ENCODE results near the gene CWC22.

The CWC22 gene

DNA sequence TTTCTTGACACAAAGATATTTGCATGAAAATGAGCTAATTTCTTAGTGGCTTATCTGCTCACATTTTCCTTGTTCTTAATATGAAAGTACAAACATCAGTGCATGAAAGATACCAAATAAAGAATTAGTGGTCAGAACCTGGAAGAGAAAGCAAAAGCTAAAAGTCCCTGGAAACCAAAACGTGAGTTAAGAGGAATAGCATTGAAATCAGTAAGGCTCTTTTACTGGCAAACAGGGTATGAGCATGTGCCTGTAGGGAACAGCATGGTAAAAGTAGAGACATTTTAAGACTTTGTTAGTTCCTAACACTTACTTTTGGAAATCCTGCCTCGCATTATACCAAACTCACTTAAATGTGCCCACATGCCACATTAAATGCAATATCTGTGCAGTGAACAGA lies 31.9 kb upstream of the CWC22 start:
- no peak for DNase-seq (ENCODE audit: low read depth, low spot score)
- no peaks in the 10 kb centered on the region for H3K9me3 ChIP-seq (ENCODE audit: low read depth, low read length)
- H3K27ac ChIP-seq, result no peak overlapping the region
- no peaks in the 10 kb centered on the region for H3K36me3 ChIP-seq (ENCODE audit: insufficient read depth, low read length)
- H3K4me3 ChIP-seq, result no peak overlapping the region
- H3K9ac ChIP-seq (ENCODE audit: insufficient read length), result no peak overlapping the region
- TF ChIP-seq FOXP2 (optimal IDR thresholded peaks at IDR 0.05; ENCODE audit: control extremely low read depth, extremely low read length, insufficient read depth) (no peak), EZH2 (IDR thresholded peaks at IDR 0.05) (no peak), POLR2AphosphoS5 (IDR thresholded peaks at IDR 0.05; ENCODE audit: borderline replicate concordance, low read depth, low read length) (no peak)

DNA sequence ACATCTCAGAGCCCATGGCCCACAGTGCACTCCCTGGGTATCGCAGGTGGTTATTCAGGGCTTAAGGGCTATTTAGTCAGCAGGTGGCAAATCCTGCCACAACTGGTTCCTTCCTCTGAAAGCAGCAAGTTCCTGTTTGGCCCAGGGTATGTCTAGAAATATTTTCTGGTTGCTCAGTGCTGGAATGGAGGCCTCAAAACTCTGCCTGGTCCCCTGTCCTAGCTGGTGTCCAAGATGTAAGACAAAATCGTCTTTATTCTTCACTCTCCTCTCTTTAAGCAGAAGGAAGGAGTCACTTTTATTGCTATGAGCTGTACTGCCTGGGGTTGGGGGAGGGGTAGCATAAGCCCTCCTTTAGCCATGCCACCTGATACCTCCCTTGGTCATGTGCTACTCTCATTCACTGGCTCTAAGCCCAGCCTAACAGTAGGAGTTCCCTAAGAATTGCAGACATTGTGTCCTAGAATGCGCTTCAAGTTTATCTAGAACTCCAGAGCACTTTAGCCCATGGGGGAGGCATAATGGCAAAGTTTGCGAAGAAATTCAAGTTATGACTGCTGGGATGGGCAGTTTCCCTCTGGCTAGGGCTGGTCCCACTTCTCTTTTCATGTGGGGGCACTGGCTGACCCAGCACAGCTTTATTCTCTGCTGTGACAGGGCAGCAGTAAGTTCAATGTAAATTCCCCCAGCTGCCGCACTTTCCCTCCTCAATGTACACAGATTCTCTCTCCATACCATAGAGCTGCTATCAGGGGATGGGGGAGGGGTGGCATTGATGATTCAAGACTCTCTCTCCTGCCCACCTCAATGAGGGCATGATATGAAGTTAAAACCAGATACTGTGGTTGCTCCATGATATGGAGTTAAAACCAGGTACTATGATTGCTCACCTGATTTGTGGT lies 27.1 kb upstream of the CWC22 start:
- TF ChIP-seq EZH2 (IDR thresholded peaks at IDR 0.05), result no peak
- Histone ChIP-seq H3K36me3 (ENCODE audit: insufficient read depth, low read length) (no peaks in the 10 kb centered on the region), H3K9me3 (ENCODE audit: low read depth, low read length) (no peaks in the 10 kb centered on the region; the same call in 1 of the 2 replicates), H3K27ac (no peak overlapping the region), H3K9ac (ENCODE audit: insufficient read length) (no peak overlapping the region), H3K4me3 (no peak overlapping the region)
- no peak for DNase-seq (ENCODE audit: low read depth, low spot score)

- H3K9ac ChIP-seq (ENCODE audit: insufficient read length), result no peak overlapping the region
- H3K27ac ChIP-seq, result no peak overlapping the region
- TF ChIP-seq FOXP2 (optimal IDR thresholded peaks at IDR 0.05; ENCODE audit: control extremely low read depth, extremely low read length, insufficient read depth), result no peak
- TF ChIP-seq EZH2 (IDR thresholded peaks at IDR 0.05), result no peak
- no peak for TF ChIP-seq POLR2AphosphoS5 (IDR thresholded peaks at IDR 0.05; ENCODE audit: borderline replicate concordance, low read depth, low read length)
- DNase-seq (ENCODE audit: low read depth, low spot score), result no peak
- H3K36me3 ChIP-seq (ENCODE audit: insufficient read depth, low read length), result no peaks in the 10 kb centered on the region
- no peak overlapping the region for H3K4me3 ChIP-seq
- H3K9me3 ChIP-seq (ENCODE audit: low read depth, low read length), result no peaks in the 10 kb centered on the region; the same call in 1 of the 2 replicates
These were observed 22.5 kb upstream of the CWC22 start for GRCh38 chr2:180029575-180029974.

- TF ChIP-seq POLR2AphosphoS5 (IDR thresholded peaks at IDR 0.05; ENCODE audit: borderline replicate concordance, low read depth, low read length) (no peak), FOXP2 (optimal IDR thresholded peaks at IDR 0.05; ENCODE audit: control extremely low read depth, extremely low read length, insufficient read depth) (no peak), EZH2 (IDR thresholded peaks at IDR 0.05) (no peak)
- Histone ChIP-seq H3K9ac (ENCODE audit: insufficient read length) (no peak overlapping the region), H3K9me3 (ENCODE audit: low read depth, low read length) (no peaks in the 10 kb centered on the region), H3K36me3 (ENCODE audit: insufficient read depth, low read length) (no peaks in the 10 kb centered on the region), H3K27ac (no peak overlapping the region), H3K4me3 (no peak overlapping the region)
- DNase-seq (ENCODE audit: low read depth, low spot score), result no peak
These were observed 14.8 kb upstream of the CWC22 start for GRCh38 chr2:180021850-180022249.

DNA sequence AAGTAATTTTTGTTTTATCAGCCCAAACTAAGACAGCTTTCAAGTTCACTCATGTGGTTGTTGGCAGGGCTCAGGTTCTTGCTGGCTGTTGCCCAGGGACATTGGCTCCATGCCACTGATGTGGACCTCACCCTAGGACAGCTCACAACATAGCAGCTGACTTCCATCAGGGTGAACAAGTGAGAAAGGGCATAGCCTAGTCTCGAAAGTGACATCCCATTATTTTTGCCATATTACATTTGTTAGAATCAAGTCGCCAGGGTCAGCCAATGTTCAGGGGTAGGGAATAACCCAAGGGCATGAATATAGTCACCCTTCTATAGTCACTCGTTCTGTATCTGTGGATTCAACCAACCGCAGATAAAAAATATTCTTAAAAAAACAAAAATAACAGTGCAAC lies 10.7 kb upstream of the CWC22 start:
- TF ChIP-seq FOXP2 (optimal IDR thresholded peaks at IDR 0.05; ENCODE audit: control extremely low read depth, extremely low read length, insufficient read depth) (no peak), POLR2AphosphoS5 (IDR thresholded peaks at IDR 0.05; ENCODE audit: borderline replicate concordance, low read depth, low read length) (no peak), EZH2 (IDR thresholded peaks at IDR 0.05) (no peak)
- H3K4me3 ChIP-seq, result no peak overlapping the region
- no peak for DNase-seq (ENCODE audit: low read depth, low spot score)
- H3K27ac ChIP-seq, result no peak overlapping the region
- no peaks in the 10 kb centered on the region for H3K9me3 ChIP-seq (ENCODE audit: low read depth, low read length)
- H3K9ac ChIP-seq (ENCODE audit: insufficient read length), result no peak overlapping the region
- no peaks in the 10 kb centered on the region for H3K36me3 ChIP-seq (ENCODE audit: insufficient read depth, low read length)

DNA sequence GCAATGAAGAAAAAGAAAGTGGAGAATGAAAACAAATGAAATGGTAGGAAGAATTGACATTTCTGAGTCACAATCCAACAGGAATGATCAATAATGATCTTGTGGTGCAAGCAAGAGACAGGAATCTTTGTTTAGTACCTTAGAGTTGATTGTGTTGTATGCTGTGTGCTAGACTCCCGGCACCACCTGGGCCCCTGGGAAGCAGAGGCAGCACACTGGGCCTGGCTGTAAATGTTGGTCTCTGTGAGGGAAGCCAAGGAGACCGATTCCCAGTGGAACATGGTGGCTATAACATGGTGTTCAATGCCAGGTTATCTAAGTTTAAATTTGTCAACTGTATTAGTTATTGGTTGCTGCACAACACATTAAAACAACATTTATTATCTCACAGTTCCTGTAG lies 9.8 kb upstream of the CWC22 start:
- no peaks in the 10 kb centered on the region for H3K9me3 ChIP-seq (ENCODE audit: low read depth, low read length)
- H3K9ac ChIP-seq (ENCODE audit: insufficient read length), result peak overlapping the region; percentile 77
- no peaks in the 10 kb centered on the region for H3K36me3 ChIP-seq (ENCODE audit: insufficient read depth, low read length)
- TF ChIP-seq FOXP2 (optimal IDR thresholded peaks at IDR 0.05; ENCODE audit: control extremely low read depth, extremely low read length, insufficient read depth) (no peak), EZH2 (IDR thresholded peaks at IDR 0.05) (no peak), POLR2AphosphoS5 (IDR thresholded peaks at IDR 0.05; ENCODE audit: borderline replicate concordance, low read depth, low read length) (no peak)
- H3K27ac ChIP-seq, result peak overlapping the region; percentile 99
- DNase-seq (ENCODE audit: low read depth, low spot score), result no peak
- H3K4me3 ChIP-seq, result peak overlapping the region; percentile 67

DNA sequence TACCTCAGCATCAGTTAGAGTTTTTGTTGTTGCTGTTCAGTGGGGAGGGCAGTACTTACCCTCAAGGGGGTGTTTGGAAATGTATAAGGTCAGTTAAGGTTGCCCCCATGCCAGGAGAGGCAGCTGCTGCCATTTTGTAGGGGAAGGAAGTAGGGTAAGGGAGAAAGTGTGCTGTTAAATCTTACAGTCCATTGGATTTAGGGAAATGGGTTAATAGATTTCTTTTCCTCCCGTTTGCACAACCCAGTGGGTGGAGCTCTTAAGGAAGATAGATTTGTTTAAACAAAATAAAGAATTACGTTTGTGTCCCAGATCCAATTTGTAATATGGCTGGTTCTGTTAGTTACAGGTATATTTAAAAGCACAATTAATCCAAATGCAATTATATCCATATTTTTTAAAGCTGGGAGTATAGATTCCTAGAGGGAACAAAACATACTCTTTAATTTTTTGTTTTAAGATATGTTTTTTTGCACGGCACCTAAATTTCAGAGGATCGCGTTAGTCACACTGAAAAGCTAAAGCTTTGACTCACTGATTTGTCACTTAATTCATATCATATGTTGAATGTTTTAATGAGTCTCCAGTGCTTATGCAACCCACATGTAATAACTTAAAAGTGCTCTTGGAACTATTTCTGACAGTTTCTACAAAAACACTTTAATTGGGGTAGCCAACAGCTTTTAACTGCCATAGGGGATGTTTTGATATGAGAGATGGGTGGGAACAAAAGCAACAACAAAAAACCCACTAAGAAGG lies 9.0 kb upstream of the CWC22 start:
- Histone ChIP-seq H3K27ac (peak overlapping the region; percentile 99), H3K9ac (ENCODE audit: insufficient read length) (peak overlapping the region; percentile 77), H3K9me3 (ENCODE audit: low read depth, low read length) (no peaks in the 10 kb centered on the region), H3K4me3 (peak overlapping the region; percentile 67), H3K36me3 (ENCODE audit: insufficient read depth, low read length) (no peaks in the 10 kb centered on the region)
- TF ChIP-seq POLR2AphosphoS5 (IDR thresholded peaks at IDR 0.05; ENCODE audit: borderline replicate concordance, low read depth, low read length) (peak; percentile 38; the same call in 1 of the 2 replicates), FOXP2 (optimal IDR thresholded peaks at IDR 0.05; ENCODE audit: control extremely low read depth, extremely low read length, insufficient read depth) (no peak)
- DNase-seq (ENCODE audit: low read depth, low spot score), result peak; percentile 66

DNA sequence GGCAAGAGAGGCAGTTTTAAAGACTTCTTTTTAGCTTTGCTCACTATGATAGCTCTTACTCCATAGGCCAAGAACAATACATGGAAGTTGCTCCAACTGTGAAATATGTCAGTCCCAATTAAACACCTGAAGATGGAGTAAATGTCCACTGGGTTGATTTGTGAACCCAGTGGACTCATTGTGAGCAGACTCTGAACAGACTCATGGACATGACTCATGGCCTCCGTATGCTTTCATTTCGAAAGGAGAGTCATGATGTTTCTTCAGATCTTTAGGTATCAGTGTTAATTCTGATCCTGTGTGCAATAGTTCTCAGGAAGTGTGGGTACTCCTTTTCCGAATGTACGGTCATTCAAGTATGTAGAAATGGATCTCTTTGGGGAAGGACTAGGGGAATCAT lies 5.4 kb upstream of the CWC22 start:
- no peak overlapping the region for H3K4me3 ChIP-seq
- H3K9me3 ChIP-seq (ENCODE audit: low read depth, low read length), result no peaks in the 10 kb centered on the region
- no peaks in the 10 kb centered on the region for H3K36me3 ChIP-seq (ENCODE audit: insufficient read depth, low read length)
- no peak for DNase-seq (ENCODE audit: low read depth, low spot score)
- no peak overlapping the region for H3K9ac ChIP-seq (ENCODE audit: insufficient read length)
- H3K27ac ChIP-seq, result no peak overlapping the region
- TF ChIP-seq FOXP2 (optimal IDR thresholded peaks at IDR 0.05; ENCODE audit: control extremely low read depth, extremely low read length, insufficient read depth) (no peak), POLR2AphosphoS5 (IDR thresholded peaks at IDR 0.05; ENCODE audit: borderline replicate concordance, low read depth, low read length) (no peak), EZH2 (IDR thresholded peaks at IDR 0.05) (no peak)
